CD4-positive, alpha-beta memory T cell (primary cell): ENCODE measurements around the gene NRXN2. TPM values are rescaled to one million over a fixed set of nuclear protein-coding genes. Genes with fewer than 3 reads are reported as not detected.
A peak's percentile ranks its signal among the peaks of the same experiment; 100 is the strongest.

ENCODE experiments used
- CTCF ChIA-PET: fragments of 350-600 bp; sonication (Branson Sonifier 250); formaldehyde crosslinking; loops from one replicate; lab custom pipeline; 2021; ENCODE audit warnings: inconsistent platforms; ENCODE audit not compliant: partially characterized antibody; lab: Charles Lee
- POLR2A ChIA-PET: fragments of 350-600 bp; sonication (Branson Sonifier 250); formaldehyde crosslinking; loops from one replicate; lab custom pipeline; 2021; ENCODE audit not compliant: partially characterized antibody; lab: Charles Lee
- DNase-seq, 5 donors: peaks; one replicate each; pipeline versions ENCODE4 v3.0.0 to v3.0.0-alpha.2; 2020 to 2022; ENCODE audit warnings: mixed read lengths in 1 of 5
- H3K27ac ChIP-seq: one replicate; pipeline ENCODE4 v1.7.0; 2013; ENCODE audit warnings: low read depth, low read length
- H3K27me3 ChIP-seq: 2 replicates; pipeline ENCODE4 v1.7.0; 2013; ENCODE audit warnings: mild to moderate bottlenecking, low read length, moderate library complexity; ENCODE audit not compliant: insufficient read depth
- H3K36me3 ChIP-seq: 2 replicates; pipeline ENCODE4 v1.7.0; 2013; ENCODE audit warnings: mild to moderate bottlenecking, low read length, moderate library complexity; ENCODE audit not compliant: insufficient read depth
- H3K4me1 ChIP-seq: 2 replicates; pipeline ENCODE4 v1.7.0; 2013; ENCODE audit warnings: mild to moderate bottlenecking, low read length, moderate library complexity; ENCODE audit not compliant: insufficient read depth
- H3K4me3 ChIP-seq, 2 donors: one replicate each; pipeline ENCODE4 v1.7.0; 2013; ENCODE audit warnings: low read length in 2 of 2, mild to moderate bottlenecking in 1 of 2
- H3K9me3 ChIP-seq, 2 donors: one replicate each; pipeline ENCODE4 v1.7.0; 2013; ENCODE audit warnings: low read length in 2 of 2, control low read depth in 1 of 2; ENCODE audit not compliant: control insufficient read depth in 1 of 2
- H3K27ac Mint-ChIP-seq, 7 donors: one replicate each; pipeline ENCODE4 v1.8.0; 2020 to 2021; ENCODE audit warnings: mixed read lengths in 7 of 7, mild to moderate bottlenecking in 6 of 7, inconsistent platforms in 3 of 7, moderate library complexity in 3 of 7
- H3K27me3 Mint-ChIP-seq, 2 donors: one replicate each; pipeline ENCODE4 v1.8.0; 2020 to 2021; ENCODE audit warnings: mixed read lengths in 2 of 2
- H3K36me3 Mint-ChIP-seq, 2 donors: one replicate each; pipeline ENCODE4 v1.8.0; 2020 to 2021; ENCODE audit warnings: mixed read lengths in 2 of 2, inconsistent platforms in 1 of 2, mild to moderate bottlenecking in 1 of 2
- H3K4me1 Mint-ChIP-seq, 4 donors: one replicate each; pipeline ENCODE4 v1.8.0; 2020 to 2021; ENCODE audit warnings: mixed read lengths in 4 of 4, mild to moderate bottlenecking in 1 of 4
- H3K4me3 Mint-ChIP-seq, 8 donors: one replicate each; pipeline ENCODE4 v1.8.0; 2020 to 2021; ENCODE audit warnings: mixed read lengths in 8 of 8, mild to moderate bottlenecking in 7 of 8, moderate library complexity in 6 of 8, inconsistent platforms in 3 of 8
- H3K9me3 Mint-ChIP-seq, 8 donors: one replicate each; pipeline ENCODE4 v1.8.0; 2020 to 2021; ENCODE audit warnings: mixed read lengths in 8 of 8, mild to moderate bottlenecking in 5 of 8, inconsistent platforms in 3 of 8, moderate library complexity in 1 of 8
- intact Hi-C: fragments of 100-400 bp; cut with micrococcal nuclease; formaldehyde crosslinking; loops from one replicate; pipeline ENCODE4 v1.15.1; 2023
- polyA plus RNA-seq, 2 donors: library from polyadenylated mRNA; unstranded; fragments of 300-500 nt; fragmentation: Illumina TruSeq; gene quantifications; one replicate each; pipeline ENCODE4 v1.2.3, GENCODE V29; 2021
- total RNA-seq, 2 experiments: library from RNA; stranded (reverse); gene quantifications; one replicate each; pipeline ENCODE4 v1.2.3, GENCODE V29; 2021

The NRXN2 gene
- total and polyA plus RNA-seq, 4 experiments from 2014 or later: 0.30 TPM; not detected in 3

DNA sequence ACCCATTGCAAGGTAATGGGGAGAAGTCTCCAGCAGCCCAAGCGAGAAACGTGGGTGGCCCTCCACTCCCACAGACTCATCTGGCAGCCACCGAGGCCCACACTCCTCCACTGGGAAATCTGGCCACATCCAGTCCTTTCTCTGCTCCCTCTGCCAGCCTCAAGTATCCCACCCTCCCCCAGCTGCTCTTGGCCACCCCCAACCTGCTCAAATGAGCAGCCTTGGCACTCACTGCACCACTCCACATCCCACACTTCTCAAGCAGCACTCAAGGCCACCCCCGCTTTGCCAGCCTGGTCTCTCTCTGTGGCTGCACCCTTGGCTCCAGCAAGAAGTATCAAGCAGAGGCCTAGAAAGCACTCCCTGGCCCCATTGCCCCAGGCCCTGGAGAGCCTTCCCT lies 103.8 kb downstream of the NRXN2 start:
- H3K4me3 Mint-ChIP-seq: no peak overlapping the region
- Histone ChIP-seq H3K27me3 (no peaks in the 10 kb centered on the region), H3K9me3 (no peaks in the 10 kb centered on the region), H3K36me3 (no peaks in the 10 kb centered on the region), H3K4me3 (no peak overlapping the region), H3K27ac (no peak overlapping the region), H3K4me1 (peaks cover 4% of the 10 kb centered on the region)
- ChIA-PET POLR2A (no interaction called here), CTCF (no interaction called here)
- peak overlapping the region in 1 of 7 donors; percentile 73 for H3K27ac Mint-ChIP-seq
- intact Hi-C loops: no loop called here
- H3K9me3 Mint-ChIP-seq: no peaks in the 10 kb centered on the region
- peaks cover 0 to 2% of the 10 kb centered on the region in 2 donors for H3K27me3 Mint-ChIP-seq
- peaks cover 0 to 5% (median 0%) of the 10 kb centered on the region in 4 donors for H3K4me1 Mint-ChIP-seq
- DNase-seq: no peak
- no peaks in the 10 kb centered on the region for H3K36me3 Mint-ChIP-seq

DNA sequence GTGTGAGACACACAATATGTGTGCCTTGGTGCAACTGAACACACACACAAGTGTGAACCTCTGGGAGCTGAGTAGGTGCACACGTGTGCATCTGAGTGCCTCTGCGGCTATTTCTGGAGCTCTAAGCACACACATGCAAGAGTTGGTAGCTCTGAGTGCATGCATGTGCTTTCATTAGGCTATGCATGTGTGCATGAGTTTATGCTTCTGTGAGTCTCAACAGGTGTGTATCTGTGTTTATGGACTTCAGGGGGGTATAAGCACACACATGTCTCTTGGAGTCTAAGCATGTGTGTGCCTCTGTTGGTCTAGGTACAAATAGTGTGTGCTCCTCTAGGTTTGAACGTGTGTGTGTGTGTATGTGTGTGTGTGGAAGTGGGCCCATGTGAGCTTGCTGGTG lies 106.2 kb downstream of the NRXN2 start:
- no peak for DNase-seq
- Mint-ChIP-seq H3K4me3 (no peak overlapping the region), H3K27ac (peak overlapping the region in 1 of 7 donors; percentile 67), H3K4me1 (peaks cover 6 to 14% (median 8%) of the 10 kb centered on the region in 4 donors), H3K36me3 (no peaks in the 10 kb centered on the region), H3K27me3 (no peaks in the 10 kb centered on the region), H3K9me3 (no peaks in the 10 kb centered on the region)
- H3K9me3 ChIP-seq: no peaks in the 10 kb centered on the region
- intact Hi-C loops: no loop called here
- no peaks in the 10 kb centered on the region for H3K36me3 ChIP-seq
- ChIA-PET CTCF (no interaction called here), POLR2A (no interaction called here)
- no peaks in the 10 kb centered on the region for H3K27me3 ChIP-seq
- H3K4me1 ChIP-seq: peaks cover 7% of the 10 kb centered on the region
- no peak overlapping the region for H3K27ac ChIP-seq
- H3K4me3 ChIP-seq: no peak overlapping the region

DNA sequence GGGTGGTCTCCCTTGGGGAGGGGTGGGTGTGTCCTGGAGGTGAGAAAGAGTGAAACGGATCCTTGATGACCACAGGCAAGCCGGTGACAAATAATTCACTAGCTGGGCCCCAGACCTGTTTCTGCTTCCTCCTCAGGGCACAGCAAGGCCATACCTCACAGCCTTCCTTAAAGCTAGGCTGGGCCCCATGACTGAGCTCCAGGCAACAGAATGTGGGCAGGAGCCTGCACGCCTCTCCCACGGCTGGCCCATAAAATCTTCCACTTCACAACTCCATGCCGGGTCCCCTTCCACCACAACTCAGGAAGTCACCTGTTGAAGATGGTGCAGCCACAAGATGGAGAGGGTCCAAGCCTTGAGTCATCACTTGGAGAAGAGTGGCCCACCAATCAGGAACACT lies 108.1 kb downstream of the NRXN2 start:
- Mint-ChIP-seq H3K27ac (no peak overlapping the region), H3K4me1 (peaks cover 9 to 14% (median 11%) of the 10 kb centered on the region in 4 donors), H3K36me3 (no peaks in the 10 kb centered on the region), H3K9me3 (no peaks in the 10 kb centered on the region), H3K4me3 (no peak overlapping the region), H3K27me3 (no peaks in the 10 kb centered on the region)
- Histone ChIP-seq H3K36me3 (no peaks in the 10 kb centered on the region), H3K27me3 (no peaks in the 10 kb centered on the region), H3K27ac (no peak overlapping the region), H3K4me1 (peaks cover 7% of the 10 kb centered on the region), H3K9me3 (no peaks in the 10 kb centered on the region), H3K4me3 (no peak overlapping the region)
- DNase-seq: no peak
- CTCF ChIA-PET: no interaction called here
- POLR2A ChIA-PET: no interaction called here
- intact Hi-C loops: no loop called here

DNA sequence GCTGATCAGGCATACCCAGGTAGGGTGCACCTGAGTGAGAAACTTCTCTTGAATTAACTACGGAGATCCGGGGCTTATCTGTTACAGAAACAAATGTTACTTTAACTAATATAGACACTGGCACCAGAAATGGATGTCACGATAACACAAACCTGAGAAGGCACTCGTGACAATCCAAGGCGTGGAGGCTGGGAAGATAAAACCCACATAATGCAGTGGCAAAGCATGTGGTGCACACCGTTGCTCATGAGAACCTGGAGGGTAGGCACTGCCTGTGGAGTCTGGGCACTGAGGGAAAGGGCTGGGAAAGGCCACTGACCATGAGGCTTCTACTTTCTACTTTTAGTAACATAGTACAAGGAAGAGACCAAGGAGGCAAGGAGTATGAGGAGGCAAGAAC lies 109.3 kb downstream of the NRXN2 start:
- Histone ChIP-seq H3K9me3 (no peaks in the 10 kb centered on the region), H3K4me3 (no peak overlapping the region), H3K36me3 (no peaks in the 10 kb centered on the region), H3K27me3 (no peaks in the 10 kb centered on the region), H3K27ac (no peak overlapping the region), H3K4me1 (peaks cover 7% of the 10 kb centered on the region)
- intact Hi-C loops: no loop called here
- H3K27ac Mint-ChIP-seq: no peak overlapping the region
- no peak overlapping the region for H3K4me3 Mint-ChIP-seq
- no peaks in the 10 kb centered on the region for H3K9me3 Mint-ChIP-seq
- H3K27me3 Mint-ChIP-seq: no peaks in the 10 kb centered on the region
- DNase-seq: no peak
- ChIA-PET POLR2A (no interaction called here), CTCF (no interaction called here)
- H3K4me1 Mint-ChIP-seq: peaks cover 9 to 14% (median 11%) of the 10 kb centered on the region in 4 donors
- H3K36me3 Mint-ChIP-seq: no peaks in the 10 kb centered on the region

DNA sequence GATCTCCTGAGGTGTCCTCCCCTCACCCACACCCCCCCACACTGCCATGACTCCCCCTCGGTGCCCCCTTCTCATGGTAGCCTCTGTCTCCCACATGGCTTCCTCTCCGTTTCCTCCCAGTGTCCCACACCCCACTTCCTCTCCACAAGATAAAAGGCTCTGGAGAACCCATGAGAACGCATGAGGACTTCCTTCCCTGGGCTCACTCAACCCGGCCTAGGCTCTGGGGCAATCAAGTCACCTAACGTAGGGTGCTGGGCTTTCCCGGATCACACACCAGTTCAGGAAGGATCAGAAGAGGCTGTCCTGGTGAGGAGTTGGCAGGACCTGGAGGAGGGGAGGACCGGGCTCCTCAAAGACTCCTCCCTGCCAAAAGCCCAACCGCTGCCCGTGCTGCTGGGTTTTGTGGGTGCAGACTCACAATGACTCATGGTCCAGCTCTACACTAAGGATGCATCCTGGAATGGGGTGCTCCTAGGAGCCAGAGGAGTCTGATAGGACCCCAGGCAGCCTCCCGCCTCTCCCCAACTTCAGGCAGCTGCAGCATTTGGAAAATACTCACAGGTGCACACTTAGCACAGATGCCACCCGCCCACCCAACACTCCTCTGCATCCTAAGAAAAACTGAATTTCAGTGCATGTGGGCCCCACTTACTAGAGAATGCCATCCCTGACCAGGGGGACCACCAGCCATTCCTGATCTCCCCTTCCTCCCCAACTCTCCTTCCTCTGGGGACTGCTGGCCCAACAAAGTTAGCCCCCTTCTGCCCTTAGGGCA lies 110.9 kb downstream of the NRXN2 start:
- no peak for DNase-seq
- peak overlapping the region in 2 of 7 donors; percentile 53 to 55 for H3K27ac Mint-ChIP-seq
- CTCF ChIA-PET: interaction anchor here (1.2 kb wide), 1 partner anchor 77 kb away, joined by 3 read pairs; no protein-coding TSS in a partner anchor
- POLR2A ChIA-PET: no interaction called here
- H3K9me3 ChIP-seq: no peaks in the 10 kb centered on the region
- H3K4me3 Mint-ChIP-seq: peak overlapping the region in 1 of 8 donors; percentile 36
- no peaks in the 10 kb centered on the region for H3K36me3 Mint-ChIP-seq
- peaks cover 7% of the 10 kb centered on the region for H3K4me1 ChIP-seq
- H3K4me1 Mint-ChIP-seq: peaks cover 9 to 14% (median 11%) of the 10 kb centered on the region in 4 donors
- H3K27ac ChIP-seq: no peak overlapping the region
- intact Hi-C loops: no loop called here
- H3K36me3 ChIP-seq: no peaks in the 10 kb centered on the region
- no peaks in the 10 kb centered on the region for H3K9me3 Mint-ChIP-seq
- H3K27me3 ChIP-seq: no peaks in the 10 kb centered on the region
- no peaks in the 10 kb centered on the region for H3K27me3 Mint-ChIP-seq
- H3K4me3 ChIP-seq: no peak overlapping the region

DNA sequence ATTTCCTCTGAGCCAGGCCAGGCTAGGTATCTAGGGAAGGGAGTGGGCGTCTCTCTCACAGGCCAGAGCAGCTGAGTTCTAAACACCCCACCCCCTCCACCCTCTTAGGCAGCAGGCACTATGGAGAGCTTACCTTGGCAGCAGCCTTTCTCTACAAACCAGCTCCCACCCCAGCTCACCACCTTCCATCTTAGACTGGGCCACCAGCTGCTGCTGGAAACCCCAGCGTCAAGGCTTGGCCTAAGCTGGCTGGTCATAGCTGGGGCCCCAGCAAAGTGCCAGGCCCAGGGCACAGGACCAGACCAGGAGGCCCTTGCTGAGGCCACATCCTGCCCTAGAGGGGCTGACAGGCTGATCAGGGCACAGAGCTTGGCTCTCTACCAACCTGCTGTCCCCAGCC lies 111.8 kb downstream of the NRXN2 start:
- H3K9me3 Mint-ChIP-seq: no peaks in the 10 kb centered on the region
- no peak for DNase-seq
- H3K27ac Mint-ChIP-seq: no peak overlapping the region
- Histone ChIP-seq H3K36me3 (no peaks in the 10 kb centered on the region), H3K9me3 (no peaks in the 10 kb centered on the region), H3K4me3 (no peak overlapping the region), H3K4me1 (peaks cover 7% of the 10 kb centered on the region), H3K27me3 (no peaks in the 10 kb centered on the region), H3K27ac (no peak overlapping the region)
- ChIA-PET CTCF (interaction anchor here (1.2 kb wide), 1 partner anchor 78 kb away, joined by 3 read pairs; no protein-coding TSS in a partner anchor), POLR2A (no interaction called here)
- H3K27me3 Mint-ChIP-seq: peaks cover 0 to 2% of the 10 kb centered on the region in 2 donors
- H3K4me1 Mint-ChIP-seq: peaks cover 9 to 14% (median 11%) of the 10 kb centered on the region in 4 donors
- intact Hi-C loops: no loop called here
- no peak overlapping the region for H3K4me3 Mint-ChIP-seq
- no peaks in the 10 kb centered on the region for H3K36me3 Mint-ChIP-seq

DNA sequence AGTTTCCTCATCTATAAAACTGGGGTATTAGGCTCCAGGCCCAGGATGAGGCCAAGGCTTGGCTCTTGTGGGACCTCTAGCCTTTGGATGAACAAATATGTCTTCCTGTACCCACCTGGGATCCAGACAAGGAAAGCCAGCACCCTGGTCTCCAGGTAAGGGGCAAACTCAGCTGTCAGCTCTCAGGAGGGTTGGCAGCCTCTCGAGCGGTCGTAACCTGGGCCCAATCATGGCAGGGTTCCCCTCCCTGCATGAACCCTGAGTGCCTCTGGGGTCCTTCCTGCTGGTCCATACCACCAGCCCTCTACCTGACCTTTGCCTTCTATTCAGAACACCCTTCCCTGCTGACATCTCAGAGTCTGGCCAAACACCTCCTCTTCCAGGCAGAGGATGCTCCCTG lies 112.4 kb downstream of the NRXN2 start:
- Histone ChIP-seq H3K27ac (no peak overlapping the region), H3K36me3 (no peaks in the 10 kb centered on the region), H3K4me1 (peaks cover 7% of the 10 kb centered on the region), H3K27me3 (no peaks in the 10 kb centered on the region), H3K4me3 (no peak overlapping the region), H3K9me3 (no peaks in the 10 kb centered on the region)
- H3K27me3 Mint-ChIP-seq: peaks cover 0 to 5% of the 10 kb centered on the region in 2 donors
- H3K4me1 Mint-ChIP-seq: peaks cover 9 to 14% (median 11%) of the 10 kb centered on the region in 4 donors
- H3K4me3 Mint-ChIP-seq: no peak overlapping the region
- ChIA-PET CTCF (interaction anchor here (1.2 kb wide), 1 partner anchor 78 kb away, joined by 3 read pairs; no protein-coding TSS in a partner anchor), POLR2A (no interaction called here)
- no peak overlapping the region for H3K27ac Mint-ChIP-seq
- no peaks in the 10 kb centered on the region for H3K36me3 Mint-ChIP-seq
- intact Hi-C loops: no loop called here
- no peaks in the 10 kb centered on the region for H3K9me3 Mint-ChIP-seq
- no peak for DNase-seq
